Hematopoietic multipotent progenitor cell treated with erythropoietin and hydrocortisone succinate and interleukin-3 and kit ligand, for 17 days (in vitro differentiated cells): ENCODE measurements around the gene PPM1J.
A peak's percentile ranks its signal among the peaks of the same experiment; 100 is the strongest.

Experiments
- DNase-seq: peaks from one replicate; pipeline ENCODE4 v3.0.0-alpha.2; 2015; ENCODE audit warnings: low spot score

Gene PPM1J

GRCh38 chr1:112704934-112705627, 10.1 kb downstream of the PPM1J start:
- DNase-seq: no peak

DNA sequence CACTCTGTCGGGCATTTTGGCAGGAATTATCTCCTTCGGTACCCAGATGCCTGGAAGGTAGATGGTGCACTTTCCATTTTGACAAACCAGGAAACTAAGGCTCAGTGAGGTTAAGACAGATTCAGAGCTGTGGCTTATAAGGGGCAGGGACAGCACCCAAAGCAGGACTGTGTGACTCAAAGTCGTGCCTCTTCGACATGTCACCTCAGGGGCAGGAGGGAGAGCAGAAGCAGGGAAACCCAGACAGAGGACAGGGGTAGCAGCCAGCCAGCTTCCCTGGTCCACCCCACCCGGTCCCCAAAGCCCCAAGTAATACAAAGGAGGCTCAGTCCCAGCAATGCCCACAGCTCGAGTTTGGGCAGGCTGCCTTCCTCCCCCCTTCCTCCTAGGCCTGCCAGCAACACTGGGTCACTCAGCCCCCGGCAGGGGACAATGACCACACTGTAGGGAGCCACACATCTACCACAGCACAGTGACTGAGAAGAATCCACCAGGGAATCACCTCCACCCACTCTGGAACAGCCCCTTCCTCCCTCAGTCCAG, 10.7 kb downstream of the PPM1J start:
- DNase-seq: no peak

DNA sequence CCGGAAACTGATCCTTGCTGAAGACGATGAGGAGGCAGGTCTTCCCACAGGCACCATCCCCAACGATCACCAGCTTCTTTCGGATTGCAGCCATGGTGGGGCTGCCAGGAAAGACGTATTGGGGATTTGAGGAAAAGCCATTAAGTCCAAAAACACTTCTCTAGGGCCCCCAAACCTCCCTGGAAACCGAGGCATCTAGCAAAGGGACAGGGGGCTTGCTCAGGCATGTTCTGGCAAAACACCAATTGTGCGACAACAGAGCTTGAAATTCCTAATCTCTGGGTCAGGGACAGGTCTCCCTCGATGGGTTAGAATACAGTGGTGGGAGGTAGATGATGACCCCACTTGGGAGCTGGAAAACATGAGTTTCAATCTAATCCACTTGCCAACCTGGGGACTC, 11.4 kb downstream of the PPM1J start:
- no peak for DNase-seq

GRCh38 chr1:112702420-112703261, 12.5 kb downstream of the PPM1J start:
- DNase-seq: no peak

DNA sequence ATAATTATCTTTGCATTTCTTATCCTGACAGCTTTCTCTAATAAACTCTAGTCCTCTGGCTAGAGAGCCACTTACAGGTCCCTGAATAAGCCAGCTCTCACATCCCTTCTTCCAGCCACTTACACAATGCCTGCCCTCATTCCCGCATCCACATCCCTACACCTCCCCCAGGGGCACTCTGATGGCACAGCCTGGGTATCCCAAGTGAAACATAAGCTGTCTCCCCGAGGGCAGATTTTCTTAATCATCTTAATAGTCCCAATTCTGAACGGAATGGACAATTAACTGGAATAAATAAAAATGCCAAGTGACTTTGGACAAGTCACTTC, 13.1 kb downstream of the PPM1J start:
- DNase-seq: no peak

DNA sequence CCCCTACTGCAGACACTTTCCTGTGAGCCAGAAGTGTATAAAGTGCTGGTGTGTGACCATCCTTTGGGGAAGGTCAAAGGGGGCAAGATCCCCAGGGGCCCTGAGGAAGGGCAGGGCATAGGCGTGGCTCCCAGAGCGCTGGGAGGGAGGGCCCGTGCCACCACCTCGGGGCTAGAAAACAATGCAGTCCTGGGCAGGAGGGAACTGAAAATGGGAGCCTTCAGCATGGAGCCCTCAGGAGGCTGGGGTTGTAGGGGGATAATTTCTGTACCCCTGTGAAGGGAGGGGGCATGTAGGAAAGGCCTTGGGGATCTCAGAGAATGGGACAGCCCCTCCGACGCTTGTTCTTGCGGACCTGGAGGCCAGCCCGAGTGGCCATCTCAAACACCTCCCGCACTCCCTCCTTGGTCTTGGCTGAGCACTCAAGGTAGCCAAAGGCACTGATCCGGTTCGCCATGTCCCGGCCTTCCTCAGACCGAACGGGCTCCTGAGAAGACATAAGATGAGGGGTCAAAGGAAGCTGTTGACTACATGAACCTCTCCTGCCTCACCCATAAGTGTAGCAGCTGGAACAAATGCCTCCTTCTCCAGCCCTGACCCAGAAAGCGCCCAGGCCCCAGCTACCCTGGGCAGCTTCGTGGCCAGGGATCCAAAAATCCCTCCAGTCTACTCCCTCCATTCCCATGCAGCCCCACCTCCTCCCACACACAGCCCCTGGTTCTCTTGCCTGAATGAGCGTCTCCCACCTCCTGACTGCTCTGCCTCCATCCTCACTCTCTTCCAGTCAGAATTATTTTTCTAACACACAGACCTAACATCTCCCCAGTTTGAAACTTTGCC, 13.7 kb downstream of the PPM1J start:
- DNase-seq: no peak

DNA sequence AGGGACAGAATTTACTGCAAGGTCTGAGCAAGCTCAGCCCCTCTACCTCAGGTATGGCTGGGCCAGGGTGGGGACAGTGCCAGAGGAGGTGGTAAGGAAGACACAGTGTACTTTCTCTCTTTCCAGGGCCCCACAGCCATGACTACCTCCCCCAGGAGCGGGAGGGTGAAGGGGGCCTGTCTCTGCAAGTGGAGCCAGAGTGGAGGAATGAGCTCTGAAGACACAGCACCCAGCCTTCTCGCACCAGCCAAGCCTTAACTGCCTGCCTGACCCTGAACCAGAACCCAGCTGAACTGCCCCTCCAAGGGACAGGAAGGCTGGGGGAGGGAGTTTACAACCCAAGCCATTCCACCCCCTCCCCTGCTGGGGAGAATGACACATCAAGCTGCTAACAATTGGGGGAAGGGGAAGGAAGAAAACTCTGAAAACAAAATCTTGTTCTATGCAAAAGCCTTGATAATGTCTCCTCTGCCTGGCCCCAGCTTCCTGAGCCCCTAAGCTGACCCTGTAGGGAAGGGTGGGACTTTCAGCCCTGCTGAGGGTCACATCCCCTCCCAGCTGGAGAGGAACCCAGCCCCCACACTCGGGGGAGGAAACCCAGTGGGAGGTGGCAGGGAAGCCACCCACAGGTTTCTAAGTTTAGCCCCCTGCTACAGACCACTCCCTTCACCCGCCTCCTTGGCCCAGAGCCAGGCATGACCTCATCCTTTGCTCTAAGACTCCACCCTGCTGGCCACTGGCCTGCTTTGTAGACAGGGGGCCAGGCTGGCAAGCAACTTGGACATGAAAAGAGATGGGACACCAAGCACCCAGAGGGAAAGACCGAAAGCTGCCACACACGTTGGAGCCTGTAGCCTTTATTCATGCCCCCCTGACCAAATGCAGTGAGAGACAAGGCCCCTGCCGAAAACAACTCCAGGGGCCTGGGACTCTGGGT, 14.6 kb downstream of the PPM1J start:
- peak; percentile 93 for DNase-seq

- no peak for DNase-seq
These were observed 15.5 kb downstream of the PPM1J start for GRCh38 chr1:112699425-112700144.

GRCh38 chr1:112698366-112699310, 16.5 kb downstream of the PPM1J start:
- peak; percentile 75 for DNase-seq

DNA sequence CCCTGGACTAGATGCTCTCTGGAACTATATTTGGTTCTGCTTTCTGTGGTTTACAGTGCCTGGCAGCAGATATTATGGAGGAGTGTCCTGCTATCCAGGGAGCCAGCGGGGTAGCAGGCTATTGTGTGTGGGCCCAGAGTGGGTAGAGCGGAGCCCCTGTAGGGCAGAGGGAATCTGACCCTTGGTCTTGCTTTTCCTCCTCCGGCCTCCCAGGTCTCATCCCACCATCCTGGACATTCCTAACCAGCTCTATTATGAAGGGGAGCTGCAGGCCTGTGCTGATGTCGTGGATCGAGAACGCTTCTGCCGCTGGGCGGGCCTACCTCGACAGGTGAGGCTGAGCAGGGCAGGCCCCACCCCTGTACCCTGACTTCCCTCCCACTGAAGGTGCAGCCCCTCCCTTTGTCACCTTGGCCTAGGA, 17.3 kb downstream of the PPM1J start:
- DNase-seq: no peak

DNA sequence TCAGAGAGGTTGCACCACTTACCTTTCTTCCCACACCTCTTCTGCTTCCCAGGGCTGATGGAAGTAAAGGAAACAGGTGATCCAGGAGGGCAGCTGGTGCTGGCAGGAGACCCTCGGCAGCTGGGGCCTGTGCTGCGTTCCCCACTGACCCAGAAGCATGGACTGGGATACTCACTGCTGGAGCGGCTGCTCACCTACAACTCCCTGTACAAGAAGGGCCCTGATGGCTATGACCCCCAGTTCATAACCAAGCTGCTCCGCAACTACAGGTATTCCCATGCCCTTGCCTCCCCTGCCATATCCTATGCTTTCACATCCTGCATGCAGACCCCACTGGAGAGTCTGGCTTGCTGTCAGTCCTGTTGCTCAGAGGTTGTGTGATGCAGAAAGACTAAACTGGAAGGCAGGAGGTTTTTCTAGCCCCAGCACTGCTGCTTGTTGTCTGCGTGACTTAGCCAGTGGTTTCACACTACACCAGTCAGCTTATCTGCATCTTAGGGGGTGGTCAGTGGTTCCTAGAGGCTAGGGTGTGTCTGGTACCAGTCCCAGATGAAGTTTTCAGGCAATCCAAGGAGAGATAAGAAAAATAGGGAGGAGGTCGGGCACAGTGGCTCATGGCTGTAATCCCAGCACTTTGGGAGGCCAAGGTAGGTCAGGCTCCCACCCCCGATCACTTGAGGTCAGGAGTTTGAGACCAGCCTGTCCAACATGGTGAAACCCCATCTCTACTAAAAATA, 18.4 kb downstream of the PPM1J start:
- DNase-seq: no peak

DNA sequence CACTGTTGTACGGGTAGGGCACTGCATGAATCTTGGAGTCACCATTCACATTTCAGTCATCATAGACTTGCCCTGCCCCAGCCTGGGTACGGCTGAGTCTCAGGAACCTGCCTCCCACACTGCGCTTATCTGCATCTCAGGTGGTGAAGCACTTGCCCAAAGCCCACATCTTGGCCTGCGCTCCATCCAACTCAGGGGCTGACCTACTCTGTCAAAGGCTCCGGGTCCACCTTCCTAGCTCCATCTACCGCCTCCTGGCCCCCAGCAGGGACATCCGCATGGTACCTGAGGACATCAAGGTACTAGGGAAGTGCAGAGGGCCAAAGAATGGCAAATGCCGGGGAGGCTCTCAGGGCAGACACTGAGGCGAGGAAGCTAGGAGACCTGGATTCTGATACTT, 19.9 kb downstream of the PPM1J start:
- no peak for DNase-seq

GRCh38 chr1:112694363-112694929, 20.7 kb downstream of the PPM1J start:
- DNase-seq: no peak

- DNase-seq: no peak
These were observed 21.3 kb downstream of the PPM1J start for GRCh38 chr1:112693821-112694220.

GRCh38 chr1:112692681-112693080, 22.5 kb downstream of the PPM1J start:
- no peak for DNase-seq

- DNase-seq: no peak
These were observed 25.3 kb downstream of the PPM1J start for GRCh38 chr1:112689842-112690237.

GRCh38 chr1:112689196-112689841, 25.8 kb downstream of the PPM1J start:
- DNase-seq: no peak

- DNase-seq: no peak
These were observed 26.3 kb downstream of the PPM1J start for GRCh38 chr1:112688781-112689193.
